A549 (cell line): ENCODE measurements around the gene CNTN4.

Experiments
- CEBPB ChIP-seq, 2 experiments: fragments of >200 bp in 1 of 2; sonication (Bioruptor Twin) in 1 of 2; formaldehyde crosslinking in 1 of 2; IDR thresholded peaks; 2 replicates each; pipeline ENCODE4 v1.6.1; 2012 to 2016
- CHD2 ChIP-seq: fragments of 150-350 bp; IDR thresholded peaks from 2 replicates; pipeline ENCODE4 v1.6.1; 2014; ENCODE audit warnings: low read length; ENCODE audit not compliant: partially characterized antibody
- CTCF ChIP-seq: fragments of >200 bp; sonication (Bioruptor Twin); formaldehyde crosslinking; IDR thresholded peaks from 3 replicates; pipeline ENCODE4 v1.5.1; 2016
- EP300 ChIP-seq, 2 experiments: fragments of >200 bp; sonication (Bioruptor Twin); formaldehyde crosslinking; IDR thresholded peaks; 2 replicates in 1 of 2; 3 replicates in 1 of 2; pipeline ENCODE4 v1.6.1; 2016 to 2017
- KDM1A ChIP-seq: fragments of 200-600 bp; sonication (generic); IDR thresholded peaks from 2 replicates; pipeline ENCODE4 v1.6.1; 2016; ENCODE audit warnings: low read depth, mild to moderate bottlenecking
- MAZ ChIP-seq: fragments of 150-350 bp; IDR thresholded peaks from 2 replicates; pipeline ENCODE4 v1.6.1; 2014; ENCODE audit warnings: antibody characterized with exemption, low read depth, low read length, borderline replicate concordance
- MYC ChIP-seq: IDR thresholded peaks from 2 replicates; pipeline ENCODE4 v1.6.1; 2012; ENCODE audit warnings: mild to moderate bottlenecking, inconsistent platforms, low read length, improper control_type of control experiment, borderline replicate concordance
- NFE2L2 ChIP-seq: fragments of 150-350 bp; conservative IDR thresholded peaks from 2 replicates; pipeline ENCODE4 v1.6.1; 2014; ENCODE audit warnings: low read length
- POLR2A ChIP-seq: IDR thresholded peaks from 2 replicates; pipeline ENCODE4 v1.6.1; 2012; ENCODE audit warnings: mild to moderate bottlenecking, low read length
- POLR2AphosphoS2 ChIP-seq: conservative IDR thresholded peaks from 2 replicates; pipeline ENCODE4 v1.6.1; 2012; ENCODE audit warnings: low read length, improper control_type of control experiment, inconsistent platforms
- ZNF302 ChIP-seq: fragments of 250-450 bp; sonication (Bioruptor Pico); IDR thresholded peaks from 2 replicates; pipeline ENCODE4 v1.9.0; 2021; ENCODE audit warnings: inconsistent platforms, mild to moderate bottlenecking, moderate library complexity
- TF ChIP-seq, protein P1 (sequence below): fragments of 450-650 bp; IDR thresholded peaks from 2 replicates; pipeline ENCODE4 v1.6.1; 2014; ENCODE audit warnings: antibody characterized with exemption
- TF ChIP-seq, protein P2 (sequence below): fragments of 250-450 bp; sonication (Bioruptor Pico); IDR thresholded peaks from 2 replicates; pipeline ENCODE4 v1.5.0; 2021; ENCODE audit warnings: mild to moderate bottlenecking, moderate library complexity, borderline replicate concordance
- TF ChIP-seq, protein P3 (sequence below): fragments of 200-600 bp; sonication (generic); IDR thresholded peaks from 2 replicates; pipeline ENCODE4 v1.6.1; 2016; ENCODE audit warnings: antibody characterized with exemption, mild to moderate bottlenecking, moderate library complexity

GRCh38 chr3:2823437-2824211, 725.0 kb downstream of the CNTN4 start:
- TF ChIP-seq, protein P1, sequence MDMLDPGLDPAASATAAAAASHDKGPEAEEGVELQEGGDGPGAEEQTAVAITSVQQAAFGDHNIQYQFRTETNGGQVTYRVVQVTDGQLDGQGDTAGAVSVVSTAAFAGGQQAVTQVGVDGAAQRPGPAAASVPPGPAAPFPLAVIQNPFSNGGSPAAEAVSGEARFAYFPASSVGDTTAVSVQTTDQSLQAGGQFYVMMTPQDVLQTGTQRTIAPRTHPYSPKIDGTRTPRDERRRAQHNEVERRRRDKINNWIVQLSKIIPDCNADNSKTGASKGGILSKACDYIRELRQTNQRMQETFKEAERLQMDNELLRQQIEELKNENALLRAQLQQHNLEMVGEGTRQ, result no peak
- TF ChIP-seq CTCF (no peak), POLR2A (no peak), CHD2 (no peak), MAZ (no peak), NFE2L2 (no peak), MYC (no peak), POLR2AphosphoS2 (no peak), EP300 (IDR thresholded peaks at IDR 0.05) (no peak), CEBPB (IDR thresholded peaks at IDR 0.05) (no peak), KDM1A (no peak), ZNF302 (CRISPR knock-in tag) (no peak)
- TF ChIP-seq, protein P2, sequence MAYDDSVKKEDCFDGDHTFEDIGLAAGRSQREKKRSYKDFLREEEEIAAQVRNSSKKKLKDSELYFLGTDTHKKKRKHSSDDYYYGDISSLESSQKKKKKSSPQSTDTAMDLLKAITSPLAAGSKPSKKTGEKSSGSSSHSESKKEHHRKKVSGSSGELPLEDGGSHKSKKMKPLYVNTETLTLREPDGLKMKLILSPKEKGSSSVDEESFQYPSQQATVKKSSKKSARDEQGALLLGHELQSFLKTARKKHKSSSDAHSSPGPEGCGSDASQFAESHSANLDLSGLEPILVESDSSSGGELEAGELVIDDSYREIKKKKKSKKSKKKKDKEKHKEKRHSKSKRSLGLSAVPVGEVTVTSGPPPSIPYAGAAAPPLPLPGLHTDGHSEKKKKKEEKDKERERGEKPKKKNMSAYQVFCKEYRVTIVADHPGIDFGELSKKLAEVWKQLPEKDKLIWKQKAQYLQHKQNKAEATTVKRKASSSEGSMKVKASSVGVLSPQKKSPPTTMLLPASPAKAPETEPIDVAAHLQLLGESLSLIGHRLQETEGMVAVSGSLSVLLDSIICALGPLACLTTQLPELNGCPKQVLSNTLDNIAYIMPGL (CRISPR knock-in tag), result no peak
- TF ChIP-seq, protein P3, sequence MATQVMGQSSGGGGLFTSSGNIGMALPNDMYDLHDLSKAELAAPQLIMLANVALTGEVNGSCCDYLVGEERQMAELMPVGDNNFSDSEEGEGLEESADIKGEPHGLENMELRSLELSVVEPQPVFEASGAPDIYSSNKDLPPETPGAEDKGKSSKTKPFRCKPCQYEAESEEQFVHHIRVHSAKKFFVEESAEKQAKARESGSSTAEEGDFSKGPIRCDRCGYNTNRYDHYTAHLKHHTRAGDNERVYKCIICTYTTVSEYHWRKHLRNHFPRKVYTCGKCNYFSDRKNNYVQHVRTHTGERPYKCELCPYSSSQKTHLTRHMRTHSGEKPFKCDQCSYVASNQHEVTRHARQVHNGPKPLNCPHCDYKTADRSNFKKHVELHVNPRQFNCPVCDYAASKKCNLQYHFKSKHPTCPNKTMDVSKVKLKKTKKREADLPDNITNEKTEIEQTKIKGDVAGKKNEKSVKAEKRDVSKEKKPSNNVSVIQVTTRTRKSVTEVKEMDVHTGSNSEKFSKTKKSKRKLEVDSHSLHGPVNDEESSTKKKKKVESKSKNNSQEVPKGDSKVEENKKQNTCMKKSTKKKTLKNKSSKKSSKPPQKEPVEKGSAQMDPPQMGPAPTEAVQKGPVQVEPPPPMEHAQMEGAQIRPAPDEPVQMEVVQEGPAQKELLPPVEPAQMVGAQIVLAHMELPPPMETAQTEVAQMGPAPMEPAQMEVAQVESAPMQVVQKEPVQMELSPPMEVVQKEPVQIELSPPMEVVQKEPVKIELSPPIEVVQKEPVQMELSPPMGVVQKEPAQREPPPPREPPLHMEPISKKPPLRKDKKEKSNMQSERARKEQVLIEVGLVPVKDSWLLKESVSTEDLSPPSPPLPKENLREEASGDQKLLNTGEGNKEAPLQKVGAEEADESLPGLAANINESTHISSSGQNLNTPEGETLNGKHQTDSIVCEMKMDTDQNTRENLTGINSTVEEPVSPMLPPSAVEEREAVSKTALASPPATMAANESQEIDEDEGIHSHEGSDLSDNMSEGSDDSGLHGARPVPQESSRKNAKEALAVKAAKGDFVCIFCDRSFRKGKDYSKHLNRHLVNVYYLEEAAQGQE, result no peak
